Activated T-cell treated with anti-CD3 and anti-CD28 coated beads, Interleukin-2, amount 50 U/mL, for 48 hours (primary cell): ENCODE results near the gene TSPAN32.
"Not testable (repeated sequence)": the region's sequence is repeated elsewhere in the genome, so short reads cannot be mapped to it uniquely, and the experiment has no call there.

Source experiments
- DNase-seq, 2 experiments: peaks; one replicate each; pipeline ENCODE4 v3.0.0-alpha.2; 2020

TSPAN32 gene

DNA sequence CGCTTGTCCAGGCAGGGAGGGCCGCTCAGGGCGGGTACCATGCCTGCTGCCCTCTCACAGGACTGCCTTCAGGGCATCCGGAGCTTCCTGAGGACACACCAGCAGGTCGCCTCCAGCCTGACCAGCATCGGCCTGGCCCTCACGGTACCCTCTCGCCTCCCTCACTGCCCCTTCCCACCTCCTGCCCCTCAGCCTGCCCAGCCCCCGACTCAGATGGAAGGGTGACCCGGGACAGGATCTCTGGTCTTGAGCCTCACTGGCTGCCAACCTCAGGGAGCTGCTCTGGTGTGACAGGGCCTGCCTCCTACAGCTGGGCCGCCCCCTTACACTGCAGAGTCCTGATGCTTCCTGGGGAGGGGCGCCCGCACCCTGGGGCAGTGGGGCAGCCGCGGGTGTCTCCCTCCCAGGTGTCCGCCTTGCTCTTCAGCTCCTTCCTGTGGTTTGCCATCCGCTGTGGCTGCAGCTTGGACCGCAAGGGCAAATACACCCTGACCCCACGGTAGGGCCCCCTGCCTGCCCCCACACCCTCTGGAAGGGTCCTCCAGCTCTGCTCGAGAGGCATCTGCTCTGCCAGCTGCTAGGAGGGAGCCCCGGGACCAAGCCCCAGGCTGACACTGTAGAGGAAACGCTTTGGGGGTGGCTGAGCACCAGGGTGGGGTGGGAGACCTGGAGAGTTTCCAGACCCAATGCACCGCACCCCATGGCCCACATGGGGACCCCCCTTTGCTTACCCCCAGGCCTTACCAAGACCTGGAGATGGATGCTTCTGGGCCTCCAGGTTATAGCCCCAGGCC is 14.6 kb downstream of the TSPAN32 start:
- DNase-seq: no peak

DNA sequence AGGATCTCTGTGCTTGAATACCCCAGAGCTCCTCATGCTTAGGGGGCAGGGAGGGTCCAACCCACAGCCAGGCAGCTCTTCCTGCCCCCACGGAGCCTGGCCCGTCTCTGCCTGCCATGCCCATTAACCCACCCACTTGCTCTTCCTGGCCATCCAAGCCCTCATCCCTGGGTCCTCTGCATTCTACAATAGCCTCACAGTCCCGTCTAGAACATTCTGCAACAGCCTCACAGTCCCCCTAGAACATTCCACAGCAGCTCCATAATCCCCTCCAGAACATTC is 15.1 kb downstream of the TSPAN32 start:
- no peak for DNase-seq

- DNase-seq: no peak
Observed at GRCh38 chr11:2317354-2318050, 15.7 kb downstream of the TSPAN32 start.

GRCh38 chr11:2318123-2318522 is 16.3 kb downstream of the TSPAN32 start:
- DNase-seq: no peak

DNA sequence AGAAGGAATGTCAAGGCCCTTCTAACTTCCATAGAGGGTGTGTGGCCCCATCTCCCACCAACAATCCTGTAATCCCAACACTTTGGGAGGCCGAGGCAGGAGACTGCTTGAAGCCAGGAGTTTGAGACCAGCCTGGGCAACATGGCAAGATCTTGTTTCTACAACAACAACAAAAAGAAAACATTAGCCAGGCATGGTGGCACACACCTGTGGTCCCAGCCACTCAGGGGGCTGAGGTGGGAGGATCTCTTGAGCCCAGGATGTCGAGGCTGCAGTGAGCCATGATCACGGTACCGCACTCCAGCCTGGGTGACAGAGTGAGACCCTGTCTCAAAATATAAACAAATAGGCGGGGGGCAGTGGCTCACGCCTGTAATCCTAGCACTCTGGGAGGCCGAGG is 16.9 kb downstream of the TSPAN32 start:
- DNase-seq: no peak

DNA sequence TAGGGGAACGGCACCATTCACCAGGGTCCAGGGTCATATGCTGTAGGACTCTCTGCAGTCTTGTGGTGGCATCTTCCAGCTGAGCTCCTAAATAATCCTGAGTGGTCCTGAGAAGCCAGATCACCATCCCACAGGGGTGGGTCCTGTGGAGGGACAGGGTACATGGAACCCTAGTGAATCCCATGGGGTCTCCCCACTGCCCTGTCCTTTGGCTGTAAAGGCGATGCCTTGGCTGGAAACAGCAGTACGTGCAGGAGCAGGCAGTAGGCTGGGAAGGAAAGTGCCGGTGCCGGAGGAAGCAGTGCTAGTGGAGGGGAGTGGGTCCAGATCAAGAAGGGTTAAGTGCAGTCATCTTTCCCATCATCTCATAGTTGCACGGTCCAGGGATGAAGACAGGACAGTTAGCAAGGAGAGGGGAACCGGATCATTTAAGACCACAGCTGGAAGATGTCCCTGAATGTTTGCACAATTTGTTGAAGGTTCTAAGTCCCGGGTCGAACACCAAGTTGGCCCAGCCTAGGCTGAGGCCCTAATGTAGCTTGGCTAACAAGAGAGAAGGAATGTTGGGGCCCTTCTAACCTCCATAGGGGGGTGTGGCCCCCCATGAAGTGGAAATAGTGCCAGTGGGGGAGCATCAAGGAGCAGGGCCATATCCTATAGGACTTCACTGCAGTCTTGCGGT is 18.1 kb downstream of the TSPAN32 start:
- no peak for DNase-seq

DNA sequence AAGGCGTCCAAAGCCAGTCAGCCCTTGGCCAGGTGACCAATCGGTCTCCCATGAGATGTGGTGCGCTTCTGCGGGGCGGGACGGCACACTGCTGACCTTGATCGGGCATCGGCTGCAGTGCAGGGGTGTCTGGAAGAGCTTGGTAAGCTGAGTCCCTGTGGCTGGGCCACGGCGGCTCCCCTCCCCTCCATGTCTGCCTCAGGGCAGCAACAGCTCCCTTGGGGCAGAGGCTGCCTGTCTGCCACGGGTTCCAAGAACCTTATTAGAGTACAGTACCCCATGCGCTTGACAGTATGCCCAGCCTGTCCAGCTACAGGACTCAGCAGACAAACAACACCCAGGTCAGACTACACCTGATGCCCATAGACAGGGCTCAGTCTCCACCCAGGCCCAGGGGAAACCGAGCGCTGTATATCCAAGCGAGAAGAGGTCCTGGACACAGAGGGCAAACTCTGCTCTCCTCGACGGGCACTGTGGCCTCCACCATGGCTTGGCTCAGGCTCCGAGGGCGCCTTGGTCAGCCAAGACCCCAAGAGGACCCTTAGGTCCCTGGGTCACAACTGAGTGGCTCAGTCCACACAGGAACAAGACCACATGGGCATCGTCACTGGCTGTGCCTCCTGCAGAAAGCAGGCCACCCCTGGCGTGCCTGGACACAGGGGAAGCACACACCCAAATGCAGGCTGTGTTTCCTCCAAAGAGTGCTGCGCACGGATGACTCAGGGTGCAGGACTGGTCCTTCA is 18.9 kb downstream of the TSPAN32 start:
- DNase-seq: no peak

DNA sequence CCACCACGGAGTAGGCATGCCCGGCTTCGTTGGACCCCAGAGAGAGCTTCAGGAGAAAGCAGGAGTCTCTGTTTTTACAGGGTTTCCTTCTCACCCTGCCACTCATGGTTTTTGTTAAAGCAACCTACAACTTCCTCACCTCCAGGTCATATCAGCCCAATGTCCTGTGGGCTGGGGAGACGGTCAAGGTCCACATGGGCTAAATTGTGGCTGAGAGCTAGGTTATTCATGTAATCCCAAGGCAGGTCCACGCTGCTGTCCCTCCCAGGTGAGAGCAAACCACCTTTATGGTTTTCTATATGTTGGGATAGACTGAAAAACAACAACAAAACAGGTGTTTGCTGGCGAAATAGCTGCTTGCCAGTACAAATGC is 19.5 kb downstream of the TSPAN32 start:
- DNase-seq: no peak

- no peak for DNase-seq
Observed at GRCh38 chr11:2325123-2325522, 23.3 kb downstream of the TSPAN32 start.

DNA sequence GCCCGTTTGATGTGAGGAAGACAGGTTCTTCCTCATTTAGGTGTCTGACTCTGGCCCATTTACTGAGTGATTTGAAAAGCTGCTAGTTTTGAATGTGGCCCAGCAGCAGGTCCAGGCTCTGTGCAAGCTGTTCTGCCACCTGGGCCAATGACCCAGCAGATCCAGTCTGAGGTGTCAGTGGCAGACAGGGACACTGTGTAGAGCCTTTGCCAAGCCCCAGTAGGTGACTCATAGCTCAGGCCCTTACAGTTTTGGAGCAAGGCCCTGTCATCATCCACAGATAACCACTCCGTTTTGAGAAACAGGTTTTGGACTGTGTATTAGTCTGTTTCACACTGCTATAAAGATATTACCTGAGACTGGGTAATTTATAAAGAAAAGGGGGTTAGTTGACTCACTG is 23.9 kb downstream of the TSPAN32 start:
- DNase-seq: no peak

GRCh38 chr11:2327032-2327431 is 25.2 kb downstream of the TSPAN32 start:
- DNase-seq: no peak

- no peak for DNase-seq
Observed at GRCh38 chr11:2328021-2328420, 26.2 kb downstream of the TSPAN32 start.

GRCh38 chr11:2328656-2329354 is 27.0 kb downstream of the TSPAN32 start:
- no peak for DNase-seq

DNA sequence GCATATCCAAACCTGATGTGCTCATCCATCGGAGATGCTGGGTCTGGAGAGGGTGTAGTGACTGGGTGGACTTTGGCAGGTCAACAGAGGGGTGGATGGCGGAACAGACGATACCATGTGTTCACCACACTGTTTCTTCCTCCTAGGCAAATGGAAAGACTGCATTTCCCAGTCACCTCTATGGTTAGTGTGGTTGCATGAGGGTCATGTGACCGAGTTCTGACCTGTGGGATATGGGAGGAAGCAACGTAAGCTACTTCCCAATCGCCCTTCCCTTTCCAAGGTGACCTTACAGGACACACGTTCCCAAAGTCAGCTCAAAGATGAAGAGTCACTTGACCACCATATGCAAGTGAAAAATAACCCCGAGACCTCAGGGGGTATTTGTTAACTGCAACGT is 27.7 kb downstream of the TSPAN32 start:
- DNase-seq: no peak

GRCh38 chr11:2330696-2331095 is 28.9 kb downstream of the TSPAN32 start:
- DNase-seq: no peak

DNA sequence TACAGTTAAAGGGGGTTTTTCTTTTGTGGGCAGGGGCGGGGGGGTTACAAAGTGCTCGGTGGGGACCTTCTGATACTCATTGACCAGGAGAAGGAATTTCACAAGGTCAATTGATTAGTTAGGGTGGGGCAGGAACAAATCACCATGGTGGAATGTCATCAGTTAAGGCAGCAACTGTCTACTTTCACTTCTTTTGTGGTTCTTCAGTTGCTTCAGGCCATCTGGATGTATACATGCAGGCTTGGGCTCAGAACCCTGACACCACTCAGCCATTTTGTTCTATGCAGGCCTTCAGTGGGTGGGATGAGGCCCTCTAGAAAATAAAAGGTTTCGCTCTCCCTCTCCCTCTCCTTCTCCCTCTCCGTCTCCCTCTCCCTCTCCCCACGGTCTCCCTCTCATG is 29.6 kb downstream of the TSPAN32 start:
- no peak for DNase-seq

GRCh38 chr11:2332569-2332968 is 30.8 kb downstream of the TSPAN32 start:
- DNase-seq: not testable (repeated sequence)

- not testable (repeated sequence) for DNase-seq
Observed at GRCh38 chr11:2333486-2334205, 31.8 kb downstream of the TSPAN32 start.

GRCh38 chr11:2335286-2335685 is 33.5 kb downstream of the TSPAN32 start:
- DNase-seq: not testable (repeated sequence)

GRCh38 chr11:2338760-2339159 is 36.9 kb downstream of the TSPAN32 start:
- DNase-seq: not testable (repeated sequence)

GRCh38 chr11:2342557-2342956 is 40.7 kb downstream of the TSPAN32 start:
- DNase-seq: no peak

- DNase-seq: no peak
Observed at GRCh38 chr11:2342981-2343380, 41.2 kb downstream of the TSPAN32 start.
